ENCODE data around the gene MICB. TPM values are rescaled to one million over a fixed set of nuclear protein-coding genes. Genes with fewer than 3 reads are reported as not detected.

Gene MICB
- total RNA-seq, 1 donor from 2014 or later = 35.5 TPM

- Mint-ChIP-seq H3K27me3 (peaks cover 23% of the 10 kb centered on the region), H3K9me3 (peaks cover 4% of the 10 kb centered on the region), H3K36me3 (ENCODE audit: low read depth) (peaks cover 58% of the 10 kb centered on the region), H3K4me3 (peak overlapping the region; percentile 78), H3K4me1 (peaks cover 63% of the 10 kb centered on the region), H3K27ac (peak overlapping the region; percentile 86)
- intact Hi-C loops (cut with micrococcal nuclease) = no loop called here
- no peak for DNase-seq
Observed at GRCh38 chr6:31560697-31561058, 62.7 kb downstream of the MICB start.

Other genes with a start within 250 kb of the MICB start
- 857 and 893 TPM in 2 replicates for gene HLA-C, start 226.1 kb upstream of the MICB start, total RNA-seq
- gene HLA-B, start 141.0 kb upstream of the MICB start, total RNA-seq = 3,406 and 3,483 TPM in 2 replicates
- gene MICA, start 94.5 kb upstream of the MICB start, total RNA-seq = 6.5 and 7.3 TPM in 2 replicates
- not detected in 2 replicates for gene MCCD1, start 30.8 kb downstream of the MICB start, total RNA-seq
- gene DDX39B, start 43.9 kb downstream of the MICB start, total RNA-seq = 696 and 720 TPM in 2 replicates
- gene ATP6V1G2, start 48.5 kb downstream of the MICB start, total RNA-seq = 0.89 and 0.92 TPM in 2 replicates
- gene NFKBIL1, start 49.5 kb downstream of the MICB start, total RNA-seq = 14.8 and 16.2 TPM in 2 replicates
- 622 and 631 TPM in 2 replicates for gene LTA, start 74.1 kb downstream of the MICB start, total RNA-seq
- 294 and 303 TPM in 2 replicates for gene TNF, start 77.4 kb downstream of the MICB start, total RNA-seq
- 134 and 136 TPM in 2 replicates for gene LTB, start 84.3 kb downstream of the MICB start, total RNA-seq
- 42.6 and 46.4 TPM in 2 replicates for gene LST1, start 88.1 kb downstream of the MICB start, total RNA-seq
- 12.2 and 14.5 TPM in 2 replicates for gene NCR3, start 94.9 kb downstream of the MICB start, total RNA-seq
- gene AIF1, start 117.1 kb downstream of the MICB start, total RNA-seq = 68.2 and 69.6 TPM in 2 replicates
- gene PRRC2A, start 122.6 kb downstream of the MICB start, total RNA-seq = 290 and 303 TPM in 2 replicates
- gene BAG6, start 154.5 kb downstream of the MICB start, total RNA-seq = 324 and 342 TPM in 2 replicates
- 2.5 and 3.4 TPM in 2 replicates for gene APOM, start 157.7 kb downstream of the MICB start, total RNA-seq
- gene C6orf47, start 162.6 kb downstream of the MICB start, total RNA-seq = 16.8 and 17.9 TPM in 2 replicates
- 32.9 and 33.6 TPM in 2 replicates for gene GPANK1, start 166.9 kb downstream of the MICB start, total RNA-seq
- gene CSNK2B, start 167.9 kb downstream of the MICB start, total RNA-seq = 288 and 302 TPM in 2 replicates
- 32.8 and 33.5 TPM in 2 replicates for gene LY6G5B, start 171.8 kb downstream of the MICB start, total RNA-seq
- 4.1 and 4.9 TPM in 2 replicates for gene LY6G5C, start 182.9 kb downstream of the MICB start, total RNA-seq
- gene ABHD16A, start 205.2 kb downstream of the MICB start, total RNA-seq = 43.1 and 44.7 TPM in 2 replicates
- not detected in 2 replicates for gene LY6G6F, start 208.7 kb downstream of the MICB start, total RNA-seq
- not detected in 2 replicates for gene LY6G6D, start 217.2 kb downstream of the MICB start, total RNA-seq
- gene LY6G6C, start 223.6 kb downstream of the MICB start, total RNA-seq = not detected in 2 replicates
- not detected in 2 replicates for gene MPIG6B, start 225.2 kb downstream of the MICB start, total RNA-seq
- gene DDAH2, start 231.2 kb downstream of the MICB start, total RNA-seq = 4.8 and 5.6 TPM in 2 replicates
- gene CLIC1, start 238.4 kb downstream of the MICB start, total RNA-seq = 385 TPM in 2 replicates
- 87.8 and 99.6 TPM in 2 replicates for gene MSH5, start 241.9 kb downstream of the MICB start, total RNA-seq